Hippocampal formation (tissue), 2 donors: ENCODE measurements around the gene ATRNL1.

Source experiments
- DNase-seq, 2 donors: peaks; one replicate each; lab custom pipeline; 2025; lab: John Stamatoyannopoulos, UW

ATRNL1 gene

GRCh38 chr10:115981081-115981480 lies 887.9 kb downstream of the ATRNL1 start:
- DNase-seq = no peak

GRCh38 chr10:115982076-115982475 lies 888.9 kb downstream of the ATRNL1 start:
- DNase-seq = no peak

GRCh38 chr10:115982526-115982925 lies 889.4 kb downstream of the ATRNL1 start:
- no peak for DNase-seq

GRCh38 chr10:115985786-115986185 lies 892.6 kb downstream of the ATRNL1 start:
- no peak for DNase-seq

GRCh38 chr10:115988380-115988779 lies 895.2 kb downstream of the ATRNL1 start:
- no peak for DNase-seq

GRCh38 chr10:115989621-115990020 lies 896.5 kb downstream of the ATRNL1 start:
- no peak for DNase-seq

- no peak for DNase-seq
Measured at GRCh38 chr10:115992236-115992986, 899.2 kb downstream of the ATRNL1 start.

- no peak for DNase-seq
Measured at GRCh38 chr10:115996031-115996430, 902.9 kb downstream of the ATRNL1 start.

- DNase-seq = no peak
Measured at GRCh38 chr10:115998301-115998700, 905.1 kb downstream of the ATRNL1 start.
